CD4-positive, alpha-beta T cell (primary cell): ENCODE data around the gene DNAH2. TPM values are rescaled to one million over a fixed set of nuclear protein-coding genes. Genes with fewer than 3 reads are reported as not detected.

Source experiments
- ATAC-seq: fragments of 200-7000 bp; cut with Tn5 transposase; one replicate; pipeline ENCODE4 v1.10.0; 2022; ENCODE audit warnings: mild to moderate bottlenecking; ENCODE audit not compliant: poor library complexity
- CTCF ChIA-PET: fragments of 350-600 bp; sonication (Branson Sonifier 250); formaldehyde crosslinking; loops from one replicate; lab custom pipeline; 2021; ENCODE audit warnings: antibody characterized with exemption, inconsistent platforms; lab: Charles Lee
- POLR2A ChIA-PET: fragments of 350-600 bp; sonication (Branson Sonifier 250); formaldehyde crosslinking; loops from one replicate; lab custom pipeline; 2021; ENCODE audit warnings: antibody characterized with exemption, inconsistent platforms; lab: Charles Lee
- DNase-seq, 14 experiments: peaks; one replicate each; pipeline ENCODE4 v3.0.0-alpha.2; 2013 to 2020; ENCODE audit warnings: mixed read lengths in 2 of 14
- H3K27ac ChIP-seq, 2 donors: one replicate each; pipeline versions ENCODE4 v1.5.1 to v1.7.0; 2013; ENCODE audit warnings: low read length in 2 of 2, low read depth in 1 of 2, mild to moderate bottlenecking in 1 of 2
- H3K27me3 ChIP-seq, 2 experiments: 1 replicate in 1 of 2; 2 replicates in 1 of 2; pipeline versions ENCODE4 v1.6.1 to v1.7.0; 2013; ENCODE audit warnings: low read length in 2 of 2, control low read depth in 1 of 2, mild to moderate bottlenecking in 1 of 2, moderate library complexity in 1 of 2; ENCODE audit not compliant: insufficient read depth in 2 of 2, control insufficient read depth in 1 of 2
- H3K36me3 ChIP-seq: one replicate; pipeline ENCODE4 v1.6.1; 2013; ENCODE audit warnings: low read length, control low read depth; ENCODE audit not compliant: insufficient read depth
- H3K4me1 ChIP-seq: one replicate; pipeline ENCODE4 v1.6.1; 2013; ENCODE audit warnings: low read length, control low read depth; ENCODE audit not compliant: insufficient read depth
- H3K4me3 ChIP-seq: one replicate; pipeline ENCODE4 v1.5.1; 2013; ENCODE audit warnings: mild to moderate bottlenecking, low read length, moderate library complexity
- H3K9me3 ChIP-seq, 2 experiments: 1 replicate in 1 of 2; 2 replicates in 1 of 2; pipeline versions ENCODE4 v1.6.1 to v1.7.0; 2013; ENCODE audit warnings: low read length in 2 of 2, mild to moderate bottlenecking in 2 of 2, control low read depth in 1 of 2, moderate library complexity in 1 of 2; ENCODE audit not compliant: control insufficient read depth in 1 of 2, insufficient read depth in 1 of 2
- H3K27ac Mint-ChIP-seq: one replicate; pipeline ENCODE4 v1.8.0; 2020; ENCODE audit warnings: mixed read lengths
- H3K27me3 Mint-ChIP-seq: one replicate; pipeline ENCODE4 v1.8.0; 2021; ENCODE audit warnings: mixed read lengths
- H3K36me3 Mint-ChIP-seq: one replicate; pipeline ENCODE4 v1.8.0; 2021; ENCODE audit warnings: low read depth, mixed read lengths
- H3K4me1 Mint-ChIP-seq: one replicate; pipeline ENCODE4 v1.8.0; 2021; ENCODE audit warnings: low read depth, mixed read lengths
- H3K4me3 Mint-ChIP-seq: one replicate; pipeline ENCODE4 v1.8.0; 2020; ENCODE audit warnings: mild to moderate bottlenecking, mixed read lengths
- H3K9me3 Mint-ChIP-seq: one replicate; pipeline ENCODE4 v1.8.0; 2020; ENCODE audit warnings: mixed read lengths
- CTCF ChIP-seq: fragments of 200-600 bp; IDR thresholded peaks from one replicate; pipeline ENCODE4 v1.8.0; 2022; ENCODE audit warnings: antibody characterized with exemption, mild to moderate bottlenecking
- intact Hi-C, 2 experiments: fragments of 100-400 bp; cut with DNase I in 1 of 2; cut with micrococcal nuclease in 1 of 2; formaldehyde crosslinking; loops; one replicate each; pipeline versions ENCODE4 v1.15.1 to v1.9.0; 2023 to 2025; cut with DNase I, micrococcal nuclease
- total RNA-seq, 174 experiments: library from RNA in 2 of 174; stranded (reverse) in 2 of 174; gene quantifications; one replicate each; pipeline ENCODE4 v1.2.3 and lab custom pipeline; 2021 to 2026

The DNAH2 gene
- total RNA-seq, 2 experiments from 2014 or later = not detected

GRCh38 chr17:7849130-7849750 is 131.7 kb downstream of the DNAH2 start:
- H3K27me3 ChIP-seq = no peaks in the 10 kb centered on the region
- peak overlapping the region; percentile 95 for H3K27ac Mint-ChIP-seq
- intact Hi-C loops = loop anchor here (10.0 kb wide), 1 partner anchor 614 kb away; the partner anchor contains the start of genes DVL2 (in 2 of the 2) and PHF23 (in 2 of the 2)
- no peak overlapping the region for H3K27ac ChIP-seq
- peak in 3 of 14 experiments; percentile 14 to 49 (median 17) for DNase-seq
- ChIA-PET POLR2A (interaction anchor here (4.7 kb wide), 1 partner anchor 14 kb away, joined by 33 read pairs; no protein-coding TSS in a partner anchor), CTCF (no interaction called here)
- H3K36me3 Mint-ChIP-seq = peaks cover 72% of the 10 kb centered on the region
- no peak for TF ChIP-seq CTCF
- H3K4me3 ChIP-seq = no peak overlapping the region
- peaks cover 36% of the 10 kb centered on the region for H3K4me1 ChIP-seq
- no peaks in the 10 kb centered on the region for H3K9me3 ChIP-seq
- no peak for ATAC-seq
- H3K4me1 Mint-ChIP-seq = peaks cover 15% of the 10 kb centered on the region
- H3K27me3 Mint-ChIP-seq = no peaks in the 10 kb centered on the region
- H3K9me3 Mint-ChIP-seq = no peaks in the 10 kb centered on the region
- peaks cover 62% of the 10 kb centered on the region for H3K36me3 ChIP-seq
- H3K4me3 Mint-ChIP-seq = peak overlapping the region; percentile 73

DNA sequence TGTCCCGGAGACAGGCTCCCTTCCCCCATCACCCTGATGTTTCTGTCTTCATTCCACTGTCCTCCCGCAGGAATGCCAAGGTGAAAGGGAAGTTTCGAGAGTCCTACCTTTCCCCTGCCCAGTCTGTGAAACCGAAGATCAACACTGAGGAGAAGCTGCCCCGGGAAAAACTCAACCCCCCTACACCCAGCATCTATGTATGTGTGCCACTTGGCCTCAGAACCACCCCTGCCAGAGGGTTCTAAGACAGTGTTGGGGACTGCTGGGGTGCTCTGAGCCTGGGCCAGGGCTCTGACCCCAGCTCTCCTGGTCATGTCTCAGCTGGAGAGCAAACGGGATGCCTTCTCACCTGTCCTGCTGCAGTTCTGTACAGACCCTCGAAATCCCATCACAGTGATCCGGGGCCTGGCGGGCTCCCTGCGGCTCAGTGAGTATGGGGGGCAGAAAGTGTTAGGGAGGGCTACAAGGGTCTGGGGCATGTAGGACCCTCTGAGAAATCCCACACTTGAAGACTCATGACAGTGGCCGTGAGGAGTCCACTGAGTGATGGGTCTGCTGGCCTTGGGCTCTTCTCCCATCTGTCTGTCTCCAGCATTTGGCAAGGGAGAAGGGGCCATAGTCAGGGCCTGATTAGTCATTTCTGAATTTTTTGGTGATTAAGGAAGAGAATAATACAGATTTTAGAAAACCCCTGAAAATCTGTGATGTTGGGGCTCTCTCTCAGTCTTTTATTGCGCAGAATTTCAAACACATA is 132.4 kb downstream of the DNAH2 start:
- H3K36me3 ChIP-seq = peaks cover 62% of the 10 kb centered on the region
- TF ChIP-seq CTCF = no peak
- POLR2A ChIA-PET = interaction anchor here (1.0 to 4.7 kb wide), 2 partner anchors 15 to 161 kb away, joined by 3 to 33 read pairs; no protein-coding TSS in a partner anchor
- Mint-ChIP-seq H3K27me3 (no peaks in the 10 kb centered on the region), H3K4me3 (peak overlapping the region; percentile 73), H3K36me3 (peaks cover 72% of the 10 kb centered on the region), H3K9me3 (no peaks in the 10 kb centered on the region), H3K27ac (peak overlapping the region; percentile 95), H3K4me1 (peaks cover 14% of the 10 kb centered on the region)
- peaks cover 29% of the 10 kb centered on the region for H3K4me1 ChIP-seq
- H3K4me3 ChIP-seq = no peak overlapping the region
- CTCF ChIA-PET = no interaction called here
- H3K27ac ChIP-seq = no peak overlapping the region
- no peaks in the 10 kb centered on the region for H3K9me3 ChIP-seq
- ATAC-seq (no peak), DNase-seq (peak in 1 of 14 experiments; percentile 15)
- intact Hi-C loops = loop anchor here (2.0 to 10.0 kb wide), 4 partner anchors 15 to 815 kb away; partner anchors contain the start of genes DVL2 (in 2 of the 2), PHF23 (in 2 of the 2), KDM6B (in 1 of the 2) and NEURL4 (in 1 of the 2)
- no peaks in the 10 kb centered on the region for H3K27me3 ChIP-seq

- no peaks in the 10 kb centered on the region for H3K27me3 Mint-ChIP-seq
- peaks cover 56% of the 10 kb centered on the region for H3K36me3 ChIP-seq
- H3K27ac ChIP-seq = peak overlapping the region; percentile 55 to 59
- H3K27me3 ChIP-seq = no peaks in the 10 kb centered on the region
- peak overlapping the region; percentile 95 for H3K27ac Mint-ChIP-seq
- H3K4me1 Mint-ChIP-seq = peaks cover 14% of the 10 kb centered on the region
- intact Hi-C loops = loop anchor here (1.0 to 10.0 kb wide), 6 partner anchors 9 to 816 kb away; partner anchors contain the start of genes KDM6B (in 2 of the 2), NEURL4 (in 1 of the 2) and SLC16A13 (in 1 of the 2)
- H3K9me3 Mint-ChIP-seq = no peaks in the 10 kb centered on the region
- H3K36me3 Mint-ChIP-seq = peaks cover 71% of the 10 kb centered on the region
- ATAC-seq (peak; percentile 8), DNase-seq (peak in 1 of 14 experiments; percentile 22)
- TF ChIP-seq CTCF = no peak
- peak overlapping the region; percentile 54 for H3K4me3 ChIP-seq
- no peaks in the 10 kb centered on the region for H3K9me3 ChIP-seq
- peak overlapping the region; percentile 84 for H3K4me3 Mint-ChIP-seq
- H3K4me1 ChIP-seq = peaks cover 30% of the 10 kb centered on the region
- ChIA-PET POLR2A (interaction anchor here (0.9 to 4.7 kb wide), 7 partner anchors 9 to 162 kb away, joined by 3 to 33 read pairs (median 3); partner anchors contain the start of genes KDM6B and RNF227), CTCF (interaction anchor here (0.6 to 1.5 kb wide), 13 partner anchors 8 to 139 kb away, joined by 3 to 28 read pairs (median 4); no protein-coding TSS in a partner anchor)
Observed at GRCh38 chr17:7850701-7851437, 133.3 kb downstream of the DNAH2 start.
